ENCODE data around the gene C6. TPM values are rescaled to one million over a fixed set of nuclear protein-coding genes. Genes with fewer than 3 reads are reported as not detected.

Gene C6
- total RNA-seq, 1 experiment from 2014 or later, result not detected

DNA sequence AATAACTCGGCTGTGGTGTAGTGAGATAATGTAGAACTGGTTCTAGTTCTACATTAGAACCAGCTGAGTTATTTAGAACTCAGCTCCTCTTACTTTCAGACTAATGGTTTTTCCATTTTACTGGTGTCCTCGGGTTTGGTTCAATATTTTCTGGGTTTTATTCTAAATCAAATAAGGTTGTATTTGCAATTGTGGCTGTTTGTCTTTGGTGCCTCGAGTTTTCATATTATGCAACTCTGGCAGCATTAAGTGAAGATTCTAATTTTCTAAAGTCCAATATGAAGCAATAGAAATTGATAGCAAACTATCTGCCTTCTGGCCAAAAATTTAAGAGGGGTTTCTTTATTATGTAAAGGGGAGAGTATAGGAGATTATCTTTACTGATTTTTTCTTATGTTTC is 19.0 kb downstream of the C6 start:
- no peak overlapping the region for H2BK15ac ChIP-seq (ENCODE audit: low read depth, low read length)
- H3K79me2 ChIP-seq (ENCODE audit: insufficient read depth, low read length), result no peaks in the 10 kb centered on the region
- Mint-ChIP-seq H3K4me3 (no peak overlapping the region), H3K27me3 (ENCODE audit: low read depth) (no peaks in the 10 kb centered on the region), H3K36me3 (ENCODE audit: insufficient read depth in 1 of 3, low read depth in 3 of 3) (no peaks in the 10 kb centered on the region), H3K4me1 (no peaks in the 10 kb centered on the region), H3K27ac (no peak overlapping the region), H3K9me3 (no peaks in the 10 kb centered on the region; a peak in 1 of 5 replicates)
- no peak overlapping the region for H3K14ac ChIP-seq (ENCODE audit: insufficient read depth, low read length)
- TF ChIP-seq, protein P1, sequence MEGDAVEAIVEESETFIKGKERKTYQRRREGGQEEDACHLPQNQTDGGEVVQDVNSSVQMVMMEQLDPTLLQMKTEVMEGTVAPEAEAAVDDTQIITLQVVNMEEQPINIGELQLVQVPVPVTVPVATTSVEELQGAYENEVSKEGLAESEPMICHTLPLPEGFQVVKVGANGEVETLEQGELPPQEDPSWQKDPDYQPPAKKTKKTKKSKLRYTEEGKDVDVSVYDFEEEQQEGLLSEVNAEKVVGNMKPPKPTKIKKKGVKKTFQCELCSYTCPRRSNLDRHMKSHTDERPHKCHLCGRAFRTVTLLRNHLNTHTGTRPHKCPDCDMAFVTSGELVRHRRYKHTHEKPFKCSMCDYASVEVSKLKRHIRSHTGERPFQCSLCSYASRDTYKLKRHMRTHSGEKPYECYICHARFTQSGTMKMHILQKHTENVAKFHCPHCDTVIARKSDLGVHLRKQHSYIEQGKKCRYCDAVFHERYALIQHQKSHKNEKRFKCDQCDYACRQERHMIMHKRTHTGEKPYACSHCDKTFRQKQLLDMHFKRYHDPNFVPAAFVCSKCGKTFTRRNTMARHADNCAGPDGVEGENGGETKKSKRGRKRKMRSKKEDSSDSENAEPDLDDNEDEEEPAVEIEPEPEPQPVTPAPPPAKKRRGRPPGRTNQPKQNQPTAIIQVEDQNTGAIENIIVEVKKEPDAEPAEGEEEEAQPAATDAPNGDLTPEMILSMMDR (conservative IDR thresholded peaks at IDR 0.05), result no peak
- WGBS (ENCODE audit: extremely low coverage, insufficient read length, low lambda C conversion rate), result no CpG with 5 or more reads among the region's 3 CpGs
- no peaks in the 10 kb centered on the region for H3K9me3 ChIP-seq (ENCODE audit: control insufficient read depth, low read depth, low read length)
- no peak overlapping the region for H2BK20ac ChIP-seq (ENCODE audit: low read depth, low read length, poor library complexity, severe bottlenecking)
- H3K4me2 ChIP-seq (ENCODE audit: insufficient read depth, insufficient read length, low read length), result no peak overlapping the region
- no peak overlapping the region for H3K27ac ChIP-seq (ENCODE audit: insufficient read length, low read depth, low read length)
- DNase-seq, result no peak
- no peaks in the 10 kb centered on the region for H4K20me1 ChIP-seq (ENCODE audit: control insufficient read depth, insufficient read depth, insufficient read length)
- no peaks in the 10 kb centered on the region for H3K23me2 ChIP-seq (ENCODE audit: insufficient read length, low read depth, low read length, poor library complexity, severe bottlenecking)
- no peak overlapping the region for H2AFZ ChIP-seq (ENCODE audit: low read length)
- no peaks in the 10 kb centered on the region for H3K27me3 ChIP-seq (ENCODE audit: insufficient read depth, low read length)
- H3K56ac ChIP-seq (ENCODE audit: insufficient read length, low read depth, low read length), result no peak overlapping the region
- no peak overlapping the region for H4K5ac ChIP-seq (ENCODE audit: insufficient read length, low read depth, low read length)
- no peaks in the 10 kb centered on the region for H3K4me1 ChIP-seq (ENCODE audit: insufficient read depth, low read length)
- H3K79me1 ChIP-seq (ENCODE audit: insufficient read depth, low read depth, low read length, poor library complexity, severe bottlenecking), result no peaks in the 10 kb centered on the region
- H4K8ac ChIP-seq (replicated peaks; ENCODE audit: insufficient read length, low read depth, low read length), result no peak overlapping the region
- H2BK12ac ChIP-seq (ENCODE audit: insufficient read length, low read depth, low read length), result no peak overlapping the region
- H3K23ac ChIP-seq (ENCODE audit: insufficient read length, low read depth, low read length), result no peak overlapping the region
- H2AK5ac ChIP-seq (ENCODE audit: insufficient read length, low read length), result no peak overlapping the region
- no peak overlapping the region for H3K18ac ChIP-seq (ENCODE audit: insufficient read length, low read depth, low read length)
- H3T11ph ChIP-seq (ENCODE audit: low read length), result no peak overlapping the region
- H2BK5ac ChIP-seq (ENCODE audit: insufficient read length, low read length), result no peak overlapping the region
- H3K9ac ChIP-seq (ENCODE audit: extremely low read depth, insufficient read length, low read length), result no peak overlapping the region
- no peak overlapping the region for H4K91ac ChIP-seq (ENCODE audit: insufficient read length, low read depth, low read length)
- H2BK120ac ChIP-seq (ENCODE audit: low read depth, low read length, poor library complexity, severe bottlenecking), result no peak overlapping the region
- H3K4ac ChIP-seq (ENCODE audit: low read depth, low read length), result no peak overlapping the region
